Measurements from ENCODE around the gene EIF3I.

Gene EIF3I

GRCh38 chr1:32266921-32267591 lies 44.8 kb downstream of the EIF3I start:
- peak; percentile 25 for DNase-seq (ENCODE audit: low spot score)

GRCh38 chr1:32269744-32270143 lies 47.5 kb downstream of the EIF3I start:
- DNase-seq (ENCODE audit: low spot score): no peak

GRCh38 chr1:32272557-32273390 lies 50.6 kb downstream of the EIF3I start:
- no peak for DNase-seq (ENCODE audit: low spot score)

- peak; percentile 71 for DNase-seq (ENCODE audit: low spot score)
Measured at GRCh38 chr1:32273391-32274208, 51.4 kb downstream of the EIF3I start.

GRCh38 chr1:32274646-32275340 lies 52.6 kb downstream of the EIF3I start:
- no peak for DNase-seq (ENCODE audit: low spot score)

- DNase-seq (ENCODE audit: low spot score): no peak
Measured at GRCh38 chr1:32275424-32275823, 53.2 kb downstream of the EIF3I start.

GRCh38 chr1:32276032-32276782 lies 54.0 kb downstream of the EIF3I start:
- DNase-seq (ENCODE audit: low spot score): no peak

All from kidney tubule cell (primary cell).